ENCODE data around the gene CCDC120. TPM values are rescaled to one million over a fixed set of nuclear protein-coding genes. Genes with fewer than 3 reads are reported as not detected.

CCDC120 gene
- total RNA-seq, 1 experiment from 2014 or later: 14.5 TPM

DNA sequence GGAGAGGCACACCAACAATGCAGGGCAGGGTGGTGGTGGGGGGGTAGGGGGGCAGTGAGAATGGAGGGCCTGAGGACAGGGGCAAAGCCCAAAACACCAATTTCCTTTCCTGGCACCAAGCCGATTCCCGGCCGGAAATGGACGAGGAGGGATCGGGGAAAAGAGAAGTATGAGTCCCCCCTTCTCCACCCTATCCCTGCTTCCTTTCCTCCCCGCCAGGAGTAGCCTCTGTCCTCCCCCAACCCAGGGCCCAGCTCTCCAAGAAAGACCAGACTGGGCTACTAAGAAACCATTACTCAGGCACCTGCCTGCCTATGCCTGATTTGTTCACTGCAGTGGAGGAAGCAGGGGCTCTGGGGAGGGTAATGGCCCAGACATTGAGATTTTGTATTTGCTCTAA is 402 bp downstream of the CCDC120 start:
- H3K4ac ChIP-seq (ENCODE audit: low read depth, low read length): no peak overlapping the region
- TF ChIP-seq, protein P1, sequence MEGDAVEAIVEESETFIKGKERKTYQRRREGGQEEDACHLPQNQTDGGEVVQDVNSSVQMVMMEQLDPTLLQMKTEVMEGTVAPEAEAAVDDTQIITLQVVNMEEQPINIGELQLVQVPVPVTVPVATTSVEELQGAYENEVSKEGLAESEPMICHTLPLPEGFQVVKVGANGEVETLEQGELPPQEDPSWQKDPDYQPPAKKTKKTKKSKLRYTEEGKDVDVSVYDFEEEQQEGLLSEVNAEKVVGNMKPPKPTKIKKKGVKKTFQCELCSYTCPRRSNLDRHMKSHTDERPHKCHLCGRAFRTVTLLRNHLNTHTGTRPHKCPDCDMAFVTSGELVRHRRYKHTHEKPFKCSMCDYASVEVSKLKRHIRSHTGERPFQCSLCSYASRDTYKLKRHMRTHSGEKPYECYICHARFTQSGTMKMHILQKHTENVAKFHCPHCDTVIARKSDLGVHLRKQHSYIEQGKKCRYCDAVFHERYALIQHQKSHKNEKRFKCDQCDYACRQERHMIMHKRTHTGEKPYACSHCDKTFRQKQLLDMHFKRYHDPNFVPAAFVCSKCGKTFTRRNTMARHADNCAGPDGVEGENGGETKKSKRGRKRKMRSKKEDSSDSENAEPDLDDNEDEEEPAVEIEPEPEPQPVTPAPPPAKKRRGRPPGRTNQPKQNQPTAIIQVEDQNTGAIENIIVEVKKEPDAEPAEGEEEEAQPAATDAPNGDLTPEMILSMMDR (conservative IDR thresholded peaks at IDR 0.05): no peak
- Mint-ChIP-seq H3K27me3 (ENCODE audit: low read depth) (0 out of 2 replicates have a peak, but pooled peaks cover 1% of the 10 kb centered on the region), H3K4me3 (peak overlapping the region; percentile 74 to 78), H3K27ac (peak overlapping the region in 1 of 3 experiments; percentile 77; a peak in 1 of 7 replicates), H3K36me3 (ENCODE audit: insufficient read depth in 1 of 3, low read depth in 3 of 3) (peaks cover 20 to 38% (median 21%) of the 10 kb centered on the region in 3 experiments), H3K4me1 (peaks cover 12 to 16% of the 10 kb centered on the region in 2 experiments; a peak in 3 of 4 replicates), H3K9me3 (peaks cover 74 to 91% of the 10 kb centered on the region in 2 experiments)
- H4K8ac ChIP-seq (replicated peaks; ENCODE audit: insufficient read length, low read depth, low read length): no peak overlapping the region
- no peak overlapping the region for H2BK15ac ChIP-seq (ENCODE audit: low read depth, low read length)
- peaks cover 2% of the 10 kb centered on the region for H3K23me2 ChIP-seq (ENCODE audit: insufficient read length, low read depth, low read length, poor library complexity, severe bottlenecking)
- H3K27ac ChIP-seq (ENCODE audit: insufficient read length, low read depth, low read length): no peak overlapping the region
- no peak overlapping the region for H2BK20ac ChIP-seq (ENCODE audit: low read depth, low read length, poor library complexity, severe bottlenecking)
- H3K4me1 ChIP-seq (ENCODE audit: insufficient read depth, low read length): no peaks in the 10 kb centered on the region; the same call in 1 of the 2 replicates
- H4K91ac ChIP-seq (ENCODE audit: insufficient read length, low read depth, low read length): no peak overlapping the region
- DNase-seq: no peak
- H3K27me3 ChIP-seq (ENCODE audit: insufficient read depth, low read length): no peaks in the 10 kb centered on the region
- H3K4me2 ChIP-seq (ENCODE audit: insufficient read depth, insufficient read length, low read length): peak overlapping the region; percentile 87
- H2BK120ac ChIP-seq (ENCODE audit: low read depth, low read length, poor library complexity, severe bottlenecking): no peak overlapping the region
- H3K79me2 ChIP-seq (ENCODE audit: insufficient read depth, low read length): peaks cover 9% of the 10 kb centered on the region
- WGBS (ENCODE audit: extremely low coverage, insufficient read length, low lambda C conversion rate): no CpG with 5 or more reads among the region's 6 CpGs
- H4K20me1 ChIP-seq (ENCODE audit: control insufficient read depth, insufficient read depth, insufficient read length): no peaks in the 10 kb centered on the region
- no peak overlapping the region for H2BK12ac ChIP-seq (ENCODE audit: insufficient read length, low read depth, low read length)
- no peak overlapping the region for H2AK5ac ChIP-seq (ENCODE audit: insufficient read length, low read length)
- H2BK5ac ChIP-seq (ENCODE audit: insufficient read length, low read length): no peak overlapping the region
- H3K14ac ChIP-seq (ENCODE audit: insufficient read depth, low read length): no peak overlapping the region; the same call in 1 of the 2 replicates
- no peak overlapping the region for H4K5ac ChIP-seq (ENCODE audit: insufficient read length, low read depth, low read length)
- no peak overlapping the region for H3K56ac ChIP-seq (ENCODE audit: insufficient read length, low read depth, low read length)
- H2AFZ ChIP-seq (ENCODE audit: low read length): no peak overlapping the region
- no peak overlapping the region for H3K18ac ChIP-seq (ENCODE audit: insufficient read length, low read depth, low read length)
- H3T11ph ChIP-seq (ENCODE audit: low read length): no peak overlapping the region
- peak overlapping the region; percentile 59 for H3K9ac ChIP-seq (ENCODE audit: extremely low read depth, insufficient read length, low read length)
- H3K23ac ChIP-seq (ENCODE audit: insufficient read length, low read depth, low read length): no peak overlapping the region
- peaks cover 2% of the 10 kb centered on the region for H3K79me1 ChIP-seq (ENCODE audit: insufficient read depth, low read depth, low read length, poor library complexity, severe bottlenecking)
- no peaks in the 10 kb centered on the region for H3K9me3 ChIP-seq (ENCODE audit: control insufficient read depth, low read depth, low read length)

All from H9 (cell line).